Mesendoderm (in vitro differentiated cells): Measurements from ENCODE around the gene BRI3BP. TPM values are rescaled to one million over a fixed set of nuclear protein-coding genes. Genes with fewer than 3 reads are reported as not detected.

Experiments
- DNase-seq: peaks from one replicate; pipeline ENCODE4 v3.0.0; 2013
- H2AK5ac ChIP-seq: 2 replicates; pipeline ENCODE4 v1.6.1; 2013; ENCODE audit warnings: low read length, inconsistent platforms
- H2BK120ac ChIP-seq: 2 replicates; pipeline ENCODE4 v1.6.1; 2013; ENCODE audit warnings: low read depth, mild to moderate bottlenecking, low read length, moderate library complexity, mixed read lengths
- H2BK15ac ChIP-seq: replicated peaks from 2 replicates; pipeline ENCODE4 v1.6.1; 2013; ENCODE audit warnings: low read depth, mild to moderate bottlenecking, moderate library complexity
- H2BK5ac ChIP-seq: 2 replicates; pipeline ENCODE4 v1.6.1; 2013; ENCODE audit warnings: low read length, inconsistent platforms
- H3K18ac ChIP-seq: 2 replicates; pipeline ENCODE4 v1.6.1; 2013; ENCODE audit warnings: mild to moderate bottlenecking, low read length, mixed read lengths
- H3K23ac ChIP-seq: one replicate; pipeline ENCODE4 v1.6.1; 2013; ENCODE audit warnings: low read length
- H3K27ac ChIP-seq: 2 replicates; pipeline ENCODE4 v1.5.1; 2013; ENCODE audit warnings: low read depth, mild to moderate bottlenecking, inconsistent platforms, low read length, moderate library complexity
- H3K27me3 ChIP-seq: 2 replicates; pipeline ENCODE4 v1.6.1; 2013; ENCODE audit warnings: low read length, control low read depth, mild to moderate bottlenecking, inconsistent platforms; ENCODE audit not compliant: insufficient read depth, poor library complexity
- H3K36me3 ChIP-seq: 2 replicates; pipeline ENCODE4 v1.6.1; 2013; ENCODE audit warnings: low read length, inconsistent platforms; ENCODE audit not compliant: control insufficient read depth, insufficient read depth
- H3K4ac ChIP-seq: one replicate; pipeline ENCODE4 v1.6.1; 2013; ENCODE audit warnings: low read depth, mild to moderate bottlenecking, low read length, moderate library complexity
- H3K4me1 ChIP-seq: 2 replicates; pipeline ENCODE4 v1.6.1; 2013; ENCODE audit warnings: low read depth, low read length, inconsistent platforms; ENCODE audit not compliant: control insufficient read depth
- H3K4me2 ChIP-seq: 2 replicates; pipeline ENCODE4 v1.6.1; 2013; ENCODE audit warnings: low read length
- H3K4me3 ChIP-seq: 2 replicates; pipeline ENCODE4 v1.5.1; 2013; ENCODE audit warnings: mild to moderate bottlenecking, low read length
- H3K56ac ChIP-seq: one replicate; pipeline ENCODE4 v1.6.1; 2013; ENCODE audit warnings: low read length
- H3K79me1 ChIP-seq: 2 replicates; pipeline ENCODE4 v1.6.1; 2013; ENCODE audit warnings: low read length, inconsistent platforms
- H3K79me2 ChIP-seq: 2 replicates; pipeline ENCODE4 v1.6.1; 2013; ENCODE audit warnings: mild to moderate bottlenecking, low read length; ENCODE audit not compliant: control insufficient read depth, insufficient read depth
- H3K9ac ChIP-seq: 2 replicates; pipeline ENCODE4 v1.6.1; 2013; ENCODE audit warnings: low read length, inconsistent platforms
- H4K5ac ChIP-seq: one replicate; pipeline ENCODE4 v1.6.1; 2013; ENCODE audit warnings: low read length
- H4K8ac ChIP-seq: one replicate; pipeline ENCODE4 v1.6.1; 2013; ENCODE audit warnings: low read depth, mild to moderate bottlenecking, control low read depth, low read length, moderate library complexity
- WGBS: extraction: QIAGEN DNeasy Blood & Tissue Kit; methylation state at CpG from one replicate; pipeline ENCODE4 v1.1.7; 2013; ENCODE audit warnings: low lambda C conversion rate, missing lambda C conversion rate; ENCODE audit not compliant: insufficient coverage; ENCODE audit errors: extremely low coverage; 5-methylcytosine and 5-hydroxymethylcytosine counted together
- small RNA-seq: library from polyadenylated mRNA; stranded (forward); fragments of <200 nt; extraction: miRNeasy Mini kit (QIAGEN cat#:217004); gene quantifications from one replicate; pipeline ENCODE3, GENCODE V24; 2013; ENCODE audit not compliant: insufficient read depth

BRI3BP gene

GRCh38 chr12:125079648-125080645 lies 86.5 kb downstream of the BRI3BP start:
- Histone ChIP-seq H2BK120ac (no peak overlapping the region), H3K4me3 (no peak overlapping the region), H3K27ac (no peak overlapping the region), H4K5ac (no peak overlapping the region), H3K36me3 (peaks cover 16% of the 10 kb centered on the region), H3K79me1 (peaks cover 2% of the 10 kb centered on the region), H4K8ac (no peak overlapping the region), H3K4ac (no peak overlapping the region), H3K18ac (no peak overlapping the region), H3K4me1 (no peaks in the 10 kb centered on the region), H3K23ac (no peak overlapping the region), H2BK5ac (no peak overlapping the region), H2AK5ac (no peak overlapping the region), H3K56ac (no peak overlapping the region), H3K9ac (no peak overlapping the region), H2BK15ac (no peak overlapping the region), H3K79me2 (no peaks in the 10 kb centered on the region), H3K27me3 (peaks cover 2% of the 10 kb centered on the region), H3K4me2 (no peak overlapping the region)
- DNase-seq: no peak
- WGBS: no CpG with 5 or more reads among the region's 15 CpGs

Small RNA genes lying within 50 kb of the gene (small RNA-seq; reads per million reads assigned to genes)
- gene AC122688.1: not detected
